HEK293 (cell line): Measurements from ENCODE around the gene NKX1-1.

Experiments
- CTCF ChIA-PET: fragments of 350-600 bp; formaldehyde crosslinking; extraction: SDS; loops from one replicate; lab custom pipeline; 2021; ENCODE audit warnings: antibody characterized with exemption; lab: Yijun Ruan, JAX
- POLR2A ChIA-PET: fragments of 300-600 bp; formaldehyde crosslinking; extraction: SDS; loops from one replicate; lab custom pipeline; 2020; ENCODE audit warnings: antibody characterized with exemption, inconsistent platforms; lab: Yijun Ruan, JAX
- H3K27ac ChIP-seq: fragments of 200-500 bp; sonication (Bioruptor generic); 2 replicates; pipeline ENCODE4 v1.5.1; 2014; ENCODE audit warnings: low read depth, low read length, control low read depth, inconsistent platforms; ENCODE audit errors: extremely low read depth
- H3K36me3 ChIP-seq, 2 experiments: fragments of 200-500 bp in 1 of 2; sonication (Bioruptor generic) in 1 of 2; 1 replicate in 1 of 2; 2 replicates in 1 of 2; pipeline ENCODE4 v1.5.1; 2014 to 2017; ENCODE audit warnings: inconsistent platforms in 2 of 2, low read length in 2 of 2; ENCODE audit not compliant: control insufficient read depth in 2 of 2, insufficient read depth in 1 of 2
- H3K4me1 ChIP-seq: fragments of 200-500 bp; sonication (Bioruptor generic); 2 replicates; pipeline ENCODE4 v1.5.1; 2014; ENCODE audit warnings: mild to moderate bottlenecking, low read length, inconsistent platforms; ENCODE audit not compliant: control insufficient read depth, insufficient read depth
- H3K4me3 ChIP-seq: 2 replicates; pipeline ENCODE4 v1.5.1; 2011; ENCODE audit warnings: low read depth, mild to moderate bottlenecking, control low read depth, low read length, moderate library complexity
- H3K9me3 ChIP-seq: fragments of 200-500 bp; sonication (Bioruptor generic); 2 replicates; pipeline ENCODE4 v1.5.1; 2014; ENCODE audit warnings: low read depth, low read length, inconsistent platforms; ENCODE audit not compliant: control insufficient read depth, insufficient read depth
- HOXA7 ChIP-seq: sonication (generic); formaldehyde crosslinking; IDR thresholded peaks from 2 replicates; pipeline ENCODE4 v1.8.1; 2022; ENCODE audit warnings: missing genetic modification reagents, borderline replicate concordance
- KLF10 ChIP-seq: fragments of 450-650 bp; IDR thresholded peaks from 2 replicates; pipeline ENCODE4 v1.5.1; 2018; ENCODE audit warnings: missing biosample characterization, mild to moderate bottlenecking, missing genetic modification characterization
- OVOL3 ChIP-seq: fragments of 450-650 bp; formaldehyde crosslinking; IDR thresholded peaks from 2 replicates; pipeline ENCODE4 v1.5.1; 2016; ENCODE audit warnings: missing biosample characterization, missing genetic modification characterization
- PBX3 ChIP-seq: sonication (generic); formaldehyde crosslinking; IDR thresholded peaks from 2 replicates; pipeline ENCODE4 v1.8.1; 2022; ENCODE audit warnings: mild to moderate bottlenecking, moderate library complexity, missing genetic modification reagents
- PRDM6 ChIP-seq: fragments of 450-650 bp; formaldehyde crosslinking; IDR thresholded peaks from 2 replicates; pipeline ENCODE4 v1.5.1; 2017; ENCODE audit warnings: missing biosample characterization, missing genetic modification characterization
- RBAK ChIP-seq: fragments of 450-650 bp; formaldehyde crosslinking; IDR thresholded peaks from 2 replicates; pipeline ENCODE4 v1.5.1; 2016; ENCODE audit warnings: missing biosample characterization, missing genetic modification characterization
- REST ChIP-seq: fragments of 450-650 bp; formaldehyde crosslinking; IDR thresholded peaks from 2 replicates; pipeline ENCODE4 v1.5.1; 2016; ENCODE audit warnings: missing biosample characterization, missing genetic modification characterization
- ZBTB17 ChIP-seq: fragments of 450-650 bp; formaldehyde crosslinking; IDR thresholded peaks from 2 replicates; pipeline ENCODE4 v1.5.1; 2016; ENCODE audit warnings: missing biosample characterization, missing genetic modification characterization
- ZNF121 ChIP-seq: fragments of 450-650 bp; formaldehyde crosslinking; IDR thresholded peaks from 2 replicates; pipeline ENCODE4 v1.5.1; 2016; ENCODE audit warnings: missing biosample characterization, missing genetic modification characterization
- ZNF169 ChIP-seq: fragments of 450-650 bp; formaldehyde crosslinking; IDR thresholded peaks from 2 replicates; pipeline ENCODE4 v1.5.1; 2016; ENCODE audit warnings: missing biosample characterization, missing genetic modification characterization
- ZNF211 ChIP-seq: fragments of 450-650 bp; formaldehyde crosslinking; IDR thresholded peaks from 2 replicates; pipeline ENCODE4 v1.5.1; 2016; ENCODE audit warnings: low read depth, missing biosample characterization, missing genetic modification characterization
- ZNF302 ChIP-seq: fragments of 450-650 bp; formaldehyde crosslinking; IDR thresholded peaks from 2 replicates; pipeline ENCODE4 v1.5.1; 2016; ENCODE audit warnings: missing biosample characterization, missing genetic modification characterization, low read depth
- ZNF692 ChIP-seq: fragments of 450-650 bp; formaldehyde crosslinking; IDR thresholded peaks from 2 replicates; pipeline ENCODE4 v1.5.1; 2016; ENCODE audit warnings: missing biosample characterization, missing genetic modification characterization
- ZNF777 ChIP-seq: fragments of 450-650 bp; formaldehyde crosslinking; IDR thresholded peaks from 2 replicates; pipeline ENCODE4 v1.5.1; 2017; ENCODE audit warnings: missing biosample characterization, missing genetic modification characterization, borderline replicate concordance
- ZNF837 ChIP-seq: fragments of 450-650 bp; formaldehyde crosslinking; IDR thresholded peaks from 2 replicates; pipeline ENCODE4 v1.5.1; 2016; ENCODE audit warnings: missing biosample characterization, missing genetic modification characterization
- ZSCAN16 ChIP-seq: fragments of 450-650 bp; formaldehyde crosslinking; IDR thresholded peaks from 2 replicates; pipeline ENCODE4 v1.5.1; 2016; ENCODE audit warnings: missing biosample characterization, missing genetic modification characterization
- TF ChIP-seq, protein P1 (sequence below): fragments of 450-650 bp; formaldehyde crosslinking; IDR thresholded peaks from 2 replicates; pipeline ENCODE4 v1.5.1; 2017; ENCODE audit warnings: missing biosample characterization, missing genetic modification characterization
- TF ChIP-seq, protein P2 (sequence below): fragments of 450-650 bp; formaldehyde crosslinking; IDR thresholded peaks from 2 replicates; pipeline ENCODE4 v1.5.1; 2016; ENCODE audit warnings: missing biosample characterization, missing genetic modification characterization
- TF ChIP-seq, protein P3 (sequence below): fragments of 450-650 bp; formaldehyde crosslinking; IDR thresholded peaks from 2 replicates; pipeline ENCODE4 v1.5.1; 2016; ENCODE audit warnings: missing biosample characterization, missing genetic modification characterization
- TF ChIP-seq, protein P4 (sequence below): fragments of 450-650 bp; formaldehyde crosslinking; IDR thresholded peaks from 2 replicates; pipeline ENCODE4 v1.5.1; 2016; ENCODE audit warnings: missing biosample characterization, missing genetic modification characterization

The NKX1-1 gene

DNA sequence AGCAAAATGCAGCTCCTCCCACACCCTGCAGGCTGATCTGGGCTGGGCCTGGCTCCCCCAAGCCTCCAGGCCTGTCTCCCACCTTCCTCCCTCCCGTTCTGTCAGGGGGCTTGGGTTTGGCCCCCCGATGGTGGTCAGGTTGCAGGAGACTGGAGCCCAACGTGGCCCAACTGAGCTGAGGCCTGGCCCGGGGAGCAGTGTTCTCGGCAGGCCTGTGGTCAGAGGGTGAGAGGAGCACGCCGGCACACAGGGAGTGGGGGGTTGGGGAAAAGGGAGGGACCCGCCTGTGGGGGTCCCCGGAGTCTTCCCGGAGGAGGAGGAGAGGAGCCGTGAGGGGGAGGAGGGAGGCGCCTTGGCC, 43.2 kb upstream of the NKX1-1 start (continued):
- no peak for TF ChIP-seq ZNF302 (tag by site-specific recombination)

- no peak overlapping the region for H3K27ac ChIP-seq
- ChIA-PET POLR2A (interaction anchor here (0.5 kb wide), 1 partner anchor 131 kb away, joined by 3 read pairs; no protein-coding TSS in a partner anchor), CTCF (interaction anchor here (0.8 kb wide), 1 partner anchor 43 kb away, joined by 3 read pairs; no protein-coding TSS in a partner anchor)
- H3K4me3 ChIP-seq = no peak overlapping the region
- H3K9me3 ChIP-seq = no peaks in the 10 kb centered on the region
- no peaks in the 10 kb centered on the region for H3K36me3 ChIP-seq
- no peaks in the 10 kb centered on the region for H3K4me1 ChIP-seq
- no peak for TF ChIP-seq RBAK (tag by site-specific recombination)
- TF ChIP-seq, protein P1, sequence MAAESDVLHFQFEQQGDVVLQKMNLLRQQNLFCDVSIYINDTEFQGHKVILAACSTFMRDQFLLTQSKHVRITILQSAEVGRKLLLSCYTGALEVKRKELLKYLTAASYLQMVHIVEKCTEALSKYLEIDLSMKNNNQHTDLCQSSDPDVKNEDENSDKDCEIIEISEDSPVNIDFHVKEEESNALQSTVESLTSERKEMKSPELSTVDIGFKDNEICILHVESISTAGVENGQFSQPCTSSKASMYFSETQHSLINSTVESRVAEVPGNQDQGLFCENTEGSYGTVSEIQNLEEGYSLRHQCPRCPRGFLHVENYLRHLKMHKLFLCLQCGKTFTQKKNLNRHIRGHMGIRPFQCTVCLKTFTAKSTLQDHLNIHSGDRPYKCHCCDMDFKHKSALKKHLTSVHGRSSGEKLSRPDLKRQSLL (tag by site-specific recombination) = no peak
- TF ChIP-seq, protein P2, sequence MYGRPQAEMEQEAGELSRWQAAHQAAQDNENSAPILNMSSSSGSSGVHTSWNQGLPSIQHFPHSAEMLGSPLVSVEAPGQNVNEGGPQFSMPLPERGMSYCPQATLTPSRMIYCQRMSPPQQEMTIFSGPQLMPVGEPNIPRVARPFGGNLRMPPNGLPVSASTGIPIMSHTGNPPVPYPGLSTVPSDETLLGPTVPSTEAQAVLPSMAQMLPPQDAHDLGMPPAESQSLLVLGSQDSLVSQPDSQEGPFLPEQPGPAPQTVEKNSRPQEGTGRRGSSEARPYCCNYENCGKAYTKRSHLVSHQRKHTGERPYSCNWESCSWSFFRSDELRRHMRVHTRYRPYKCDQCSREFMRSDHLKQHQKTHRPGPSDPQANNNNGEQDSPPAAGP (tag by site-specific recombination) = no peak
- TF ChIP-seq, protein P3, sequence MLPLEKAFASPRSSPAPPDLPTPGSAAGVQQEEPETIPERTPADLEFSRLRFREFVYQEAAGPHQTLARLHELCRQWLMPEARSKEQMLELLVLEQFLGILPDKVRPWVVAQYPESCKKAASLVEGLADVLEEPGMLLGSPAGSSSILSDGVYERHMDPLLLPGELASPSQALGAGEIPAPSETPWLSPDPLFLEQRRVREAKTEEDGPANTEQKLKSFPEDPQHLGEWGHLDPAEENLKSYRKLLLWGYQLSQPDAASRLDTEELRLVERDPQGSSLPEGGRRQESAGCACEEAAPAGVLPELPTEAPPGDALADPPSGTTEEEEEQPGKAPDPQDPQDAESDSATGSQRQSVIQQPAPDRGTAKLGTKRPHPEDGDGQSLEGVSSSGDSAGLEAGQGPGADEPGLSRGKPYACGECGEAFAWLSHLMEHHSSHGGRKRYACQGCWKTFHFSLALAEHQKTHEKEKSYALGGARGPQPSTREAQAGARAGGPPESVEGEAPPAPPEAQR = no peak
- TF ChIP-seq OVOL3 (tag by site-specific recombination) = no peak
- TF ChIP-seq HOXA7 (CRISPR knock-in tag) = no peak
- TF ChIP-seq ZNF837 (tag by site-specific recombination) = no peak
- no peak for TF ChIP-seq ZBTB17
- TF ChIP-seq ZNF169 (tag by site-specific recombination) = no peak
- no peak for TF ChIP-seq ZNF121 (tag by site-specific recombination)
- TF ChIP-seq ZNF211 = no peak
- no peak for TF ChIP-seq KLF10 (tag by site-specific recombination)
- TF ChIP-seq ZNF692 (tag by site-specific recombination) = no peak
- TF ChIP-seq REST (tag by site-specific recombination) = no peak
- TF ChIP-seq PRDM6 (tag by site-specific recombination) = no peak
- TF ChIP-seq PBX3 (CRISPR knock-in tag) = no peak
- TF ChIP-seq ZSCAN16 (tag by site-specific recombination) = no peak
- no peak for TF ChIP-seq ZNF777 (tag by site-specific recombination)
- TF ChIP-seq, protein P4, sequence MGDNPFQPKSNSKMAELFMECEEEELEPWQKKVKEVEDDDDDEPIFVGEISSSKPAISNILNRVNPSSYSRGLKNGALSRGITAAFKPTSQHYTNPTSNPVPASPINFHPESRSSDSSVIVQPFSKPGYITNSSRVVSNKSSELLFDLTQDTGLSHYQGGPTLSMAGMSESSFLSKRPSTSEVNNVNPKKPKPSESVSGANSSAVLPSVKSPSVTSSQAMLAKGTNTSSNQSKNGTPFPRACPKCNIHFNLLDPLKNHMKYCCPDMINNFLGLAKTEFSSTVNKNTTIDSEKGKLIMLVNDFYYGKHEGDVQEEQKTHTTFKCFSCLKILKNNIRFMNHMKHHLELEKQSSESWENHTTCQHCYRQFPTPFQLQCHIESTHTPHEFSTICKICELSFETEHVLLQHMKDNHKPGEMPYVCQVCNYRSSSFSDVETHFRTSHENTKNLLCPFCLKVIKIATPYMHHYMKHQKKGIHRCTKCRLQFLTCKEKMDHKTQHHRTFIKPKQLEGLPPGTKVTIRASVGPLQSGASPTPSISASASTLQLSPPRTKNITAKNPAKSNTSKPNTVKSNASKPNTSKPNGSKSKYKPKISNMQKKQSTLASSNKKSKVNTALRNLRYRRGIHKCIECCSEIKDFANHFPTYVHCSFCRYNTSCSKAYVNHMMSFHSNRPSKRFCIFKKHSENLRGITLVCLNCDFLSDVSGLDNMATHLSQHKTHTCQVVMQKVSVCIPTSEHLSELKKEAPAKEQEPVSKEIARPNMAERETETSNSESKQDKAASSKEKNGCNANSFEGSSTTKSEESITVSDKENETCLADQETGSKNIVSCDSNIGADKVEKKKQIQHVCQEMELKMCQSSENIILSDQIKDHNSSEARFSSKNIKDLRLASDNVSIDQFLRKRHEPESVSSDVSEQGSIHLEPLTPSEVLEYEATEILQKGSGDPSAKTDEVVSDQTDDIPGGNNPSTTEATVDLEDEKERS (tag by site-specific recombination) = no peak
Measured at GRCh38 chr4:1448589-1449420, 42.6 kb upstream of the NKX1-1 start.
